GM18502 (cell line): ENCODE data around the gene MSANTD2.
"Not testable (repeated sequence)": the region's sequence is repeated elsewhere in the genome, so short reads cannot be mapped to it uniquely, and the experiment has no call there.

Source experiments
- ATAC-seq: cut with Tn5 transposase; IDR thresholded peaks from one replicate; pipeline ENCODE4 v1.9.1; 2021; ENCODE audit warnings: mild to moderate bottlenecking; ENCODE audit not compliant: unreplicated experiment, poor library complexity

The MSANTD2 gene

GRCh38 chr11:124779568-124779967 is 20.6 kb downstream of the MSANTD2 start:
- ATAC-seq: no peak

- ATAC-seq: no peak
Measured at GRCh38 chr11:124778281-124778680, 21.9 kb downstream of the MSANTD2 start.

- ATAC-seq: no peak
Measured at GRCh38 chr11:124776865-124777645, 23.2 kb downstream of the MSANTD2 start.

GRCh38 chr11:124770959-124771358 is 29.2 kb downstream of the MSANTD2 start:
- ATAC-seq: not testable (repeated sequence)

GRCh38 chr11:124769806-124770774 is 30.1 kb downstream of the MSANTD2 start:
- ATAC-seq: no peak

GRCh38 chr11:124768914-124769313 is 31.3 kb downstream of the MSANTD2 start:
- ATAC-seq: no peak

GRCh38 chr11:124766156-124766555 is 34.0 kb downstream of the MSANTD2 start:
- no peak for ATAC-seq

- ATAC-seq: peak; percentile 25
Measured at GRCh38 chr11:124763156-124763947, 36.9 kb downstream of the MSANTD2 start.

GRCh38 chr11:124762624-124763155 is 37.5 kb downstream of the MSANTD2 start:
- peak; percentile 9 for ATAC-seq

GRCh38 chr11:124762105-124762623 is 38.0 kb downstream of the MSANTD2 start, which contains the start of gene ESAM:
Gene ESAM (minus strand): TSS chr11:124762290. CDS start chr11:124762154, 136 bp downstream.
- peak; percentile 60 for ATAC-seq

- ATAC-seq: no peak
Measured at GRCh38 chr11:124761301-124762104, 38.7 kb downstream of the MSANTD2 start.

GRCh38 chr11:124760806-124761205 is 39.4 kb downstream of the MSANTD2 start:
- no peak for ATAC-seq

- peak; percentile 22 for ATAC-seq
Measured at GRCh38 chr11:124760205-124760652, 40.0 kb downstream of the MSANTD2 start.

GRCh38 chr11:124759266-124760204 is 40.7 kb downstream of the MSANTD2 start:
- no peak for ATAC-seq

- ATAC-seq: peak; percentile 59
Measured at GRCh38 chr11:124758355-124759265, 41.6 kb downstream of the MSANTD2 start.

- no peak for ATAC-seq
Measured at GRCh38 chr11:124757320-124757719, 42.9 kb downstream of the MSANTD2 start.

- ATAC-seq: no peak
Measured at GRCh38 chr11:124756753-124757227, 43.4 kb downstream of the MSANTD2 start.
